Suprapubic skin (tissue), 4 donors: ENCODE results near the gene RAB3GAP1. TPM values are rescaled to one million over a fixed set of nuclear protein-coding genes. Genes with fewer than 3 reads are reported as not detected.

Experiments
- DNase-seq, 2 donors: peaks; one replicate each; pipeline ENCODE4 v3.0.0-alpha.2; 2019; ENCODE audit warnings: low spot score in 2 of 2
- H3K27ac ChIP-seq: fragments of 200-600 bp; sonication (generic); one replicate; pipeline ENCODE4 v1.5.1; 2019
- H3K27me3 ChIP-seq: fragments of 200-600 bp; sonication (generic); one replicate; pipeline ENCODE4 v1.5.1; 2019
- H3K36me3 ChIP-seq: fragments of 200-600 bp; sonication (generic); one replicate; pipeline ENCODE4 v1.5.1; 2019
- H3K4me1 ChIP-seq: fragments of 200-600 bp; sonication (generic); one replicate; pipeline ENCODE4 v1.5.1; 2019
- H3K4me3 ChIP-seq: fragments of 200-600 bp; sonication (generic); one replicate; pipeline ENCODE4 v1.5.1; 2019; ENCODE audit warnings: mild to moderate bottlenecking
- H3K9me3 ChIP-seq: fragments of 200-600 bp; sonication (generic); one replicate; pipeline ENCODE4 v1.5.1; 2019
- CTCF ChIP-seq, 2 donors: fragments of 200-600 bp in 1 of 2; fragments of 450-650 bp in 1 of 2; sonication (generic) in 1 of 2; IDR thresholded peaks; one replicate each; pipeline ENCODE4 v1.5.1; 2016 to 2019; ENCODE audit warnings: antibody characterized with exemption in 2 of 2, mild to moderate bottlenecking in 1 of 2, moderate library complexity in 1 of 2
- EP300 ChIP-seq: sonication (generic); formaldehyde crosslinking; IDR thresholded peaks from one replicate; pipeline ENCODE4 v1.6.1; 2017; ENCODE audit warnings: antibody characterized with exemption
- POLR2A ChIP-seq, 2 donors: fragments of 450-650 bp; IDR thresholded peaks; one replicate each; pipeline ENCODE4 v1.6.1; 2017; ENCODE audit warnings: antibody characterized with exemption in 2 of 2, mild to moderate bottlenecking in 2 of 2, moderate library complexity in 2 of 2
- POLR2AphosphoS5 ChIP-seq, 3 donors: sonication (generic); formaldehyde crosslinking; IDR thresholded peaks; one replicate each; pipeline ENCODE4 v1.6.1; 2017; ENCODE audit warnings: antibody characterized with exemption in 3 of 3
- WGBS: methylation state at CpG from one replicate; pipeline ENCODE4 v1.1.5; 2018; 5-methylcytosine and 5-hydroxymethylcytosine counted together
- total RNA-seq, 4 donors: library from RNA; depleted of rRNA; stranded (reverse); fragments of >200 nt; gene quantifications; one replicate each; pipeline ENCODE4 v1.1.0, GENCODE V29; 2016

RAB3GAP1 gene
- total RNA-seq, 4 donors from 2014 or later, result 36.8 to 62.0 (median 52.6) TPM

DNA sequence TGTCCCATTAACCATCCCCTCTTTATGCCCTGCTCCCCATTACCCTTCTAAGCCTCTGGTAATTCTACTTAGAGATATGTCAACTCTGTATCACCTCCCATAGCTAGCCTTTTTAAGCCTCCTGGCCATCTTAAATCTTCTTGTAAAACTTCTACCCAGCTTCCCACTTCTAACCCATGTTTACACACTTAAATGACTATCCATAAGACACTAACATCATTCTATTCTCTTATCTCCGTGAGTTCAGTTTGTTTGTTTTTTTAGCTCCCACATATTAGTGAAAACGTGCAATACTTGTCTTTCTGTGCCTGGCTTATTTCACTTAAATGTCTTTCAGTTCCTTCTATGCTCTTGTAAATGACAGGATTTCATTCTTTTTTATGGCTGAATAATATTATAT lies 42.4 kb downstream of the RAB3GAP1 start:
- no peaks in the 10 kb centered on the region for H3K4me1 ChIP-seq
- no peaks in the 10 kb centered on the region for H3K27me3 ChIP-seq
- no peak overlapping the region for H3K4me3 ChIP-seq
- DNase-seq, result no peak
- peaks cover 38% of the 10 kb centered on the region for H3K36me3 ChIP-seq
- 95% methylated on average over 2 of the region's 2 CpGs for WGBS
- no peak overlapping the region for H3K27ac ChIP-seq
- TF ChIP-seq POLR2A (IDR thresholded peaks at IDR 0.05) (no peak), CTCF (IDR thresholded peaks at IDR 0.05) (no peak), POLR2AphosphoS5 (IDR thresholded peaks at IDR 0.05) (no peak), EP300 (no peak)
- H3K9me3 ChIP-seq, result no peaks in the 10 kb centered on the region

GRCh38 chr2:135095591-135095990 lies 43.5 kb downstream of the RAB3GAP1 start:
- Histone ChIP-seq H3K36me3 (peaks cover 41% of the 10 kb centered on the region), H3K4me3 (no peak overlapping the region), H3K9me3 (no peaks in the 10 kb centered on the region), H3K4me1 (no peaks in the 10 kb centered on the region), H3K27ac (no peak overlapping the region), H3K27me3 (no peaks in the 10 kb centered on the region)
- TF ChIP-seq CTCF (IDR thresholded peaks at IDR 0.05), result no peak
- no peak for TF ChIP-seq EP300
- no peak for TF ChIP-seq POLR2AphosphoS5 (IDR thresholded peaks at IDR 0.05)
- TF ChIP-seq POLR2A (IDR thresholded peaks at IDR 0.05), result no peak
- no peak for DNase-seq
- WGBS, result 98% methylated on average over 3 of the region's 3 CpGs

DNA sequence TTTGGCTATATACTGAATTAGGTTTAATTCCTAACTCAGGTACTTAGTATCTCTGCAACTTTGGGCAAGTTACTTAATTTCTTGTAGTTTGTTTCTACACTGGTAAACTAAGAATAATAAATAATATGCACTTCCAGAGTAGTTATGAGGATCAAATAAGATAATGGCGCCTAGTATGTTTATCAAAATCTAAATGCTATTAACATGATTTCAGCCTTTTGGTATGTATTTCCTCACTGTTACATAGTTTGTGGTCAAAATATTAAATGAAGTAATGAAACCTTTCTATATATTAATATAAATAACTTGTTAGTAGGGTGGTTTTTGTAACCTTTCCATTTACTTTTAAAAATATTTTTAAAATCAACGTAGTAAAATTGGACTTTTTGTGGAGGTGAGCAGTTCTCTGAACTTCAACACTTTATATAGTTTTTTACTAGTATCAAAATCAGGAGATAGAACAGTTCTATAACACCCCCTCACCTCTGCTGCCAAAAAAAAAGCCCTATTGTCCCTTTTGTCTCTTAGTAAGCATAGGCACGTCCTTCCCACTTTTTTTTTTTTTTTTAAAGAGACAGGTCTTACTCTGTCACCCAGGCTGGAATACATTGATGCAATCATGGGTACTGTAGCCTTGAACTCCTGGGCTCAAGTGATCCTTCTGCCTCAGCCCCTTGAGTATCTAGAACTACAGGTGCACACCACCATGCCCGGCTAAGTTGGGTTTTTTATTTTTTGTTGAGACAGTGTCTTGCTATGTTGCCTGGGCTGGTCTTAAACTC lies 44.8 kb downstream of the RAB3GAP1 start:
- no peak for TF ChIP-seq POLR2A (IDR thresholded peaks at IDR 0.05)
- TF ChIP-seq CTCF (IDR thresholded peaks at IDR 0.05), result no peak
- TF ChIP-seq POLR2AphosphoS5 (IDR thresholded peaks at IDR 0.05), result no peak
- no peak for TF ChIP-seq EP300
- 80% methylated on average over 4 of the region's 4 CpGs for WGBS
- H3K4me3 ChIP-seq, result no peak overlapping the region
- H3K9me3 ChIP-seq, result no peaks in the 10 kb centered on the region
- no peak for DNase-seq
- no peaks in the 10 kb centered on the region for H3K27me3 ChIP-seq
- peaks cover 41% of the 10 kb centered on the region for H3K36me3 ChIP-seq
- H3K27ac ChIP-seq, result no peak overlapping the region
- no peaks in the 10 kb centered on the region for H3K4me1 ChIP-seq

DNA sequence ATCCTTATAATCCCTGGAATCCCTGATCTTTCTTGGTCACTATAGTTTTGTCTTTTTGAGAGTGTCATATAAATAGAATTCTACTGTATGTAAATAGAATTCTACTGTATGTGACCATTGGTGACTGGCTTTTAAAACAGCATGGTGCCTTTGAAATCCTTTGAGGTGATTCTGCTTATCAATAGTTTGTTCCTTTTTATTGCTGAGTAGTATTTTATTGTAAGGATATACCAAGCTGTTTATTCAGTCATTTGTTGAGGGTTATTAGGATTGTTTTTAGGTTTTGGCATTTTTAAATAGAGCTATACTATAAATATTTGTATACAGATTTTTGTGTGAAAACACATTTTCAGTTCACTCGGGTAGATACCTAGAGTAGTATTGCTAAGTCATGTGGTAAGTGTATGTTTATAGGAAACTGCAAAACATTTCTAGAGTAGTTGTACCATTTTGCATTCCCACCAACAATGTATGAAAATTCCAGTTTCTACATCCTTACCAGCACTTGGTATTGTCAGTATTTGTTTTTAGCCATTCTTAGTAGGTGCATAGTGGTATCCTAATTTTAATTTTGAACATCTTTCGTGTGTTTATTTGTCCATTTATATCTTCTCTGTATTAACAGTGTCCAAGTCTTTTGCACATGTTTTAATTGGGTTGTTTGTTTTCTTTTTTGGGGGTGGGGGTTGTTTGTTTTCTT lies 45.6 kb downstream of the RAB3GAP1 start:
- H3K27ac ChIP-seq, result no peak overlapping the region
- H3K36me3 ChIP-seq, result peaks cover 37% of the 10 kb centered on the region
- WGBS, result 95% methylated on average over 2 of the region's 2 CpGs
- H3K4me3 ChIP-seq, result no peak overlapping the region
- no peak for DNase-seq
- H3K4me1 ChIP-seq, result no peaks in the 10 kb centered on the region
- no peaks in the 10 kb centered on the region for H3K9me3 ChIP-seq
- no peaks in the 10 kb centered on the region for H3K27me3 ChIP-seq
- no peak for TF ChIP-seq POLR2AphosphoS5 (IDR thresholded peaks at IDR 0.05)

DNA sequence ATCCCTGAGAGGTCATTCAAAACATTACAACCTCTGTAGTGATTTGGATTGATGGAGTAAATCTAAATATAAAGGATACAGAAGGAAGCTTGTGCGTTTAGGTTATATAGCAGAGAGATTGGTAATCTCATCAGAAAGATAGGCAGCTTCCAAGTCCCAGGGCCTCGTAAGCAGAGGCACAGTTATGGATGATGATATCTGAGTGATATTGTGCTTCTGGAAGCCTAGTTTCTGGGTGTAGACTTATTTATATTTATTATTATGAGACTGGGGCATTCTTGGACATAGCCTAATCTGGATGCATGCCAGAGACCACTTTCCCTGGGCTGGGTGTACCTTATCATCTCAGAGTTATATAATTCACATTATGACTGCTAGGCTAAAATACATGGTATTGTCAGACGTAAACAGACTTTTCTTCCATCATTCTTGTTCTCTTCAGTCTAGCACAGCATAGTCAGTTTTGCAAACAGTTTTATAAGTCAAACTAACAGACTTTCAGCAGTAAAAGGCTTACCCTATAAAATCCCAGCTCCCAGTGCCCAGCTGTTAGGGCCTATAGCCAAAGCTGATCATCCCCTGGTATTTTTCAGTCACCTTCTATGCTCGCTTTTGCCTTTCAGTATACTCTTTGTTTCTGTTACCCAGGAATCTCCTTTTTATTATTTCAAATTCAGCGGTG lies 47.9 kb downstream of the RAB3GAP1 start:
- Histone ChIP-seq H3K4me3 (no peak overlapping the region), H3K9me3 (no peaks in the 10 kb centered on the region), H3K4me1 (no peaks in the 10 kb centered on the region), H3K27me3 (no peaks in the 10 kb centered on the region), H3K36me3 (peaks cover 28% of the 10 kb centered on the region), H3K27ac (no peak overlapping the region)
- DNase-seq, result no peak
- 90% methylated on average over 5 of the region's 5 CpGs for WGBS
- no peak for TF ChIP-seq POLR2A (IDR thresholded peaks at IDR 0.05)
- no peak for TF ChIP-seq CTCF (IDR thresholded peaks at IDR 0.05)
